ENCODE data around the gene LYST. TPM values are rescaled to one million over a fixed set of nuclear protein-coding genes. Genes with fewer than 3 reads are reported as not detected.
A peak's percentile ranks its signal among the peaks of the same experiment; 100 is the strongest.

The LYST gene
- total and polyA plus RNA-seq, 2 of the 8 experiments (the other 6 are each of a cell fraction or from before 2014, with no cell fraction given) = 0.29 to 0.58 TPM

- no peak for TF ChIP-seq SRF (IDR thresholded peaks at IDR 0.05; ENCODE audit: low read depth, low read length)
- TF ChIP-seq SIRT6 (IDR thresholded peaks at IDR 0.05; ENCODE audit: low read length) = no peak
- TF ChIP-seq POLR2AphosphoS5 (IDR thresholded peaks at IDR 0.05; ENCODE audit: low read depth, low read length) = peak; percentile 54; the same call in 1 of the 2 replicates
- peak; percentile 44; the same call in 1 of the 2 replicates for TF ChIP-seq YY1 (IDR thresholded peaks at IDR 0.05; ENCODE audit: low read depth, low read length)
- no peak for TF ChIP-seq NANOG (IDR thresholded peaks at IDR 0.05; ENCODE audit: insufficient read depth, low read depth, low read length, poor library complexity, severe bottlenecking)
- no peak for TF ChIP-seq CTBP2 (IDR thresholded peaks at IDR 0.05; ENCODE audit: borderline replicate concordance, insufficient read depth, insufficient read length, low read length)
- TF ChIP-seq ASH2L (IDR thresholded peaks at IDR 0.05; ENCODE audit: low read length) = no peak
- TF ChIP-seq BCL11A (IDR thresholded peaks at IDR 0.05; ENCODE audit: low read depth in 2 of 2, low read length in 2 of 2) = no peak
- TF ChIP-seq JUND (IDR thresholded peaks at IDR 0.05; ENCODE audit: low read length) = no peak
- TF ChIP-seq CREB1 (IDR thresholded peaks at IDR 0.05) = no peak
- peak; percentile 69 for TF ChIP-seq TBP (IDR thresholded peaks at IDR 0.05; ENCODE audit: low read depth, low read length)
- no peak for TF ChIP-seq CBX5 (IDR thresholded peaks at IDR 0.05; ENCODE audit: low read depth, low read length)
- TF ChIP-seq KDM1A (IDR thresholded peaks at IDR 0.05; ENCODE audit: borderline replicate concordance, low read length) = no peak
- TF ChIP-seq EP300 (IDR thresholded peaks at IDR 0.05; ENCODE audit: borderline replicate concordance in 1 of 2, low read depth in 2 of 2, low read length in 2 of 2) = no peak
- no peak for TF ChIP-seq POU5F1 (IDR thresholded peaks at IDR 0.05; ENCODE audit: low read depth, low read length)
- TF ChIP-seq TCF12 (IDR thresholded peaks at IDR 0.05; ENCODE audit: low read depth, low read length) = no peak
- TF ChIP-seq SP2 (IDR thresholded peaks at IDR 0.05; ENCODE audit: low read length) = no peak
Measured at GRCh38 chr1:235642943-235643371, 223.7 kb downstream of the LYST start (continued).

Data from H1 (cell line).